NB4 (cell line): ENCODE results near the gene HIVEP2.

Experiments
- DNase-seq: peaks from one replicate; pipeline ENCODE4 v3.0.0; 2010; ENCODE audit warnings: low read depth
- H3K4me3 ChIP-seq: one replicate; pipeline ENCODE4 v1.5.1; 2011; ENCODE audit warnings: mild to moderate bottlenecking, low read depth, low read length, moderate library complexity
- MYC ChIP-seq: IDR thresholded peaks from 2 replicates; pipeline ENCODE4 v1.6.1; 2011; ENCODE audit warnings: low read depth, low read length
- POLR2A ChIP-seq: IDR thresholded peaks from 2 replicates; pipeline ENCODE4 v1.6.1; 2011; ENCODE audit warnings: mild to moderate bottlenecking; ENCODE audit not compliant: insufficient read length; ENCODE audit errors: extremely low read depth
- TF ChIP-seq, protein P1 (sequence below): IDR thresholded peaks from one replicate; pipeline ENCODE4 v1.5.1; 2012; ENCODE audit warnings: low read depth, low read length
- TF ChIP-seq, protein P2 (sequence below): IDR thresholded peaks from 2 replicates; pipeline ENCODE4 v1.6.1; 2011; ENCODE audit warnings: low read depth, low read length

Gene HIVEP2

DNA sequence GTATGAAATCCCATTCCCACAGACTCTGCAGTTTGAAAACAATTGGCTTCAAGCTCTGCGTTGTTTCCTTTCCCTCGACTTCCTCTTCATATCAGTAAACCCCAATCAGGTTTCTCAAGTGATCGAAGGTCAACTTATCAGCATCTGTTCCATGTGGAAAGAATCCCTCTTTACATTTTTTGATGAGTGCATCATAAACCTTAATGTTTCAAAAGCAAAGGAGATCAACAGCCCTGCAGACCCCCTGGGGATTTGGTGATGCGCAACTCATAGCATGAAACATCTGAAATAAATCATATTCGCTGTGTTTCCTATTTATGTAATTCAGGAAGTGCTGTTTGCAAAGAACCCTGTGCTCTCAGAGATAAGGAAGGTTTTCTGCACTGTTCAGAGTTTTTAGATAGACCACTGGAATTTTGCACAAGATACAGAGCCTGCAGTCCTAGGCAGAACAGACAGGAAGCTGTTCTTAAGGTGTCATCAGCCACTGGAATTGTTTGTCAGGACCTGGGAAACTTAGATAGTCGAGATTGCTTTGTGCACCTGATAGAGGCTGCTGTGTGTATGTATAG lies 216.0 kb downstream of the HIVEP2 start:
- H3K4me3 ChIP-seq = no peak overlapping the region
- peak; percentile 83 for DNase-seq
- TF ChIP-seq, protein P1, sequence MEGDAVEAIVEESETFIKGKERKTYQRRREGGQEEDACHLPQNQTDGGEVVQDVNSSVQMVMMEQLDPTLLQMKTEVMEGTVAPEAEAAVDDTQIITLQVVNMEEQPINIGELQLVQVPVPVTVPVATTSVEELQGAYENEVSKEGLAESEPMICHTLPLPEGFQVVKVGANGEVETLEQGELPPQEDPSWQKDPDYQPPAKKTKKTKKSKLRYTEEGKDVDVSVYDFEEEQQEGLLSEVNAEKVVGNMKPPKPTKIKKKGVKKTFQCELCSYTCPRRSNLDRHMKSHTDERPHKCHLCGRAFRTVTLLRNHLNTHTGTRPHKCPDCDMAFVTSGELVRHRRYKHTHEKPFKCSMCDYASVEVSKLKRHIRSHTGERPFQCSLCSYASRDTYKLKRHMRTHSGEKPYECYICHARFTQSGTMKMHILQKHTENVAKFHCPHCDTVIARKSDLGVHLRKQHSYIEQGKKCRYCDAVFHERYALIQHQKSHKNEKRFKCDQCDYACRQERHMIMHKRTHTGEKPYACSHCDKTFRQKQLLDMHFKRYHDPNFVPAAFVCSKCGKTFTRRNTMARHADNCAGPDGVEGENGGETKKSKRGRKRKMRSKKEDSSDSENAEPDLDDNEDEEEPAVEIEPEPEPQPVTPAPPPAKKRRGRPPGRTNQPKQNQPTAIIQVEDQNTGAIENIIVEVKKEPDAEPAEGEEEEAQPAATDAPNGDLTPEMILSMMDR = no peak
- TF ChIP-seq, protein P2, sequence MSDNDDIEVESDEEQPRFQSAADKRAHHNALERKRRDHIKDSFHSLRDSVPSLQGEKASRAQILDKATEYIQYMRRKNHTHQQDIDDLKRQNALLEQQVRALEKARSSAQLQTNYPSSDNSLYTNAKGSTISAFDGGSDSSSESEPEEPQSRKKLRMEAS = no peak
- no peak for TF ChIP-seq MYC
- TF ChIP-seq POLR2A = no peak

DNA sequence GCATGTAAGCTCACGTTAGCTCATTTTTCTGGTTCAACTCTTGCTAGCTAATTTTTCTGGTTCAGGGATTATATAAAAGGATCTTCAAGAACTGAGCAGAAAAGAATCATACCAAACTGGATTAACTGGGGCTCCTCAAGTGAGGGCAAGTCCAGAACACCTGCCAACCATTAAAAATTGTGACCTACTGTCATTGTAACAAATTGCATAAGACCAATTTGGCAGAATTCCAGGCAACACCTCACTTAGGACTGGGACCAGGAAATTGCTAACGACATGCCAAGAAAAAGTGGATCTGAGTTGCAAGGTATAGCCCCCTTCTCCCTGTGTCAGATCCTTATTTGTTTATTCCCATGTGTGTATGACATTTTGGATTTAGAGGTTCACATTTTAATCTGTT lies 216.6 kb downstream of the HIVEP2 start:
- TF ChIP-seq, protein P2 = no peak
- TF ChIP-seq MYC = no peak
- TF ChIP-seq, protein P1 = no peak
- no peak for TF ChIP-seq POLR2A

DNA sequence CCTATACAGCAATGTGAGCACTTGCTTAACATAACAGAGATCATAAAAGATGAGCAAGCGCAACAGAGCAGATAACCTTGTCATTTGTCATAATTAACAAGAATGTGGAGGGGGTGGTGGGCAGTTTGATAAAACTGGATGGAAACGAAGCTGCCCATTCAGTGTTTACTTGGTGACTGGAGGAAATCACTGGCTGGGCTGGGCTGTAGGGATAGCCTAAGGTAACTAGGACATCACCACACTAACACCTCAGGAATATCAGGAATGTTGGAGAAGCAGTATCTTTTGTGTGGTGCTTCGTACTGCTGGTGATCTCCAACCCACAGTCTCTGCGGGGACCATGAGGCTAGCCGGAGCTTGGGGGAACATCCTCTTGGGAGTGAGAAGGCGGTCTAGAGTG lies 218.4 kb downstream of the HIVEP2 start:
- no peak overlapping the region for H3K4me3 ChIP-seq
- TF ChIP-seq, protein P2 = no peak
- TF ChIP-seq POLR2A (no peak), MYC (no peak)
- TF ChIP-seq, protein P1 = no peak
- no peak for DNase-seq

More for the DNA sequence above, 216.6 kb downstream of the HIVEP2 start:
- H3K4me3 ChIP-seq = no peak overlapping the region
- peak; percentile 22 for DNase-seq

DNA sequence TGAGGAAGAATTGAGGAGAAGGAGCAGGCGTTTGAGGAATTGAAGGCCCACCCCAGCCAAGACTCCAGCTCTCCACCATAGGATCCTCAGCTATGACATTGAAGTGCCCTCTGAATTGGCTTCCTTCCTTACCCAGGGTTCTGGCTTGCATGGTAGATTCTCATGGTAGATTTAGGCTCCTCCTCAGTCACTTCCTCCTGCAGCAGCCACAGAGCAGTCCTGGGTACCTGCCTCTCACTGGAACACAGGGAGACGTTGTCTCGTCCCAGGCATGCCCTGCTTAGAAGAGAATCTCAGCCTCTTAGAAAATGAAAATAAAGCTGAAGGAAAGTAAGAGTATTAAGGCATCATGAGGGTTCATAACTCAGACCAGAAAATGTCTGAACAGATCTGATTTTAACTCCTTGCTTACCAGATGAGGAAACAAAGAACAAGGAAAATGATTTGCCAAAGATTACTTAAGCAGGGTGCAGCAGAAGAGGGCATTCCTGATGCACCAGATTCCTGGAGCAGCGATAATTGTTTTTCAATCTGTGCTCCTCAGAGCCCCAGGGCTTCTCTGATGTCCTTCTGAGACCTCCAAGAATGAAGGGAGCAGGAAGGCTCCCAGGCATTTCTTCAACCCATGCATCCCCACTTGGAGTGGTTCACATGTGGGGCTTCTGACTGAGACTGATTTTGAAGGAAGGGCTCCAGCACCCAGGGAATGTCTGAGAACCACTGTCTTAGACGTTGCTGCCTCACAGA lies 219.8 kb downstream of the HIVEP2 start:
- DNase-seq = peak; percentile 43
- no peak overlapping the region for H3K4me3 ChIP-seq
- TF ChIP-seq, protein P1 = no peak
- TF ChIP-seq POLR2A = no peak
- no peak for TF ChIP-seq MYC
- TF ChIP-seq, protein P2 = no peak

DNA sequence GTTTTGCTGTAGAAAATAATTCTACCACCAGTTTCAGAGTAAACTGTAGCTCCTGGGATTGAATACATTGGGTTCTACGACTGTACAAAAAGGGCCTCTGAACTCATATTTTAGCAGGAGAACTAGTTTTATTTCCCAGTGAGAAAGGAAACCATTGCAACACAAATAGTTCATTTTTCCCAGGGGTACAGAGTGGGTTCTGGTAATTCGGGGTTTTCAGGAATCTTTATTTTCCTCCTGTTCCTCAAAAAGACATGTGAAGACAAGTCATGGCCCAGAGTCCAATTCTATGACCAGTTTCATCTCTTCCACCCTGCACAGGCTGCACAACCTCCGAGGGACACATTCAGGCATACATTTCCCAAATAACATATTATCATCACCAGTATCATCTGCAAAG lies 222.1 kb downstream of the HIVEP2 start:
- TF ChIP-seq POLR2A = no peak
- TF ChIP-seq MYC = no peak
- TF ChIP-seq, protein P2 = no peak
- TF ChIP-seq, protein P1 = no peak
- no peak overlapping the region for H3K4me3 ChIP-seq
- DNase-seq = no peak
